BJ (cell line): ENCODE data around the gene KCNA10. TPM values are rescaled to one million over a fixed set of nuclear protein-coding genes. Genes with fewer than 3 reads are reported as not detected.

Experiments
- CTCF ChIA-PET: fragments of 350-600 bp; formaldehyde crosslinking; extraction: SDS; loops from one replicate; lab custom pipeline; 2021; ENCODE audit warnings: antibody characterized with exemption, inconsistent platforms; lab: Yijun Ruan, JAX
- POLR2A ChIA-PET: fragments of 300-600 bp; sonication (Branson Sonifier 250); formaldehyde crosslinking; extraction: SDS; loops from one replicate; lab custom pipeline; 2021; ENCODE audit warnings: antibody characterized with exemption; lab: Charles Lee
- DNase-seq: peaks from one replicate; pipeline ENCODE4 v3.0.0-alpha.2; 2011; ENCODE audit warnings: low read depth
- H3K27me3 ChIP-seq: 2 replicates; pipeline ENCODE4 v1.6.0; 2011; ENCODE audit warnings: low read length; ENCODE audit not compliant: control insufficient read depth, insufficient read depth
- H3K36me3 ChIP-seq: 2 replicates; pipeline ENCODE4 v1.5.1; 2011; ENCODE audit warnings: low read length; ENCODE audit not compliant: control insufficient read depth, insufficient read depth
- H3K4me3 ChIP-seq: 2 replicates; pipeline ENCODE4 v1.5.1; 2011; ENCODE audit warnings: low read depth, mild to moderate bottlenecking, control low read depth, low read length
- polyA plus RNA-seq: library from polyadenylated mRNA; depleted of rRNA; stranded (reverse); fragments of >200 nt; gene quantifications from 2 replicates; pipeline ENCODE4 v1.2.3, GENCODE V29; 2011
- TF ChIP-seq, protein P1 (sequence below): IDR thresholded peaks from 2 replicates; pipeline ENCODE4 v1.5.1; 2011; ENCODE audit warnings: low read depth, mild to moderate bottlenecking, control low read depth, inconsistent platforms, low read length, moderate library complexity; ENCODE audit not compliant: insufficient read depth

KCNA10 gene
- polyA plus RNA-seq, 1 experiment = not detected

GRCh38 chr1:110538075-110538474, 19.1 kb upstream of the KCNA10 start:
- H3K36me3 ChIP-seq = no peaks in the 10 kb centered on the region
- ChIA-PET POLR2A (no interaction called here), CTCF (interaction anchor here (0.7 to 1.5 kb wide), 3 partner anchors 14 to 42 kb away, joined by 3 to 4 read pairs (median 3); no protein-coding TSS in a partner anchor)
- H3K27me3 ChIP-seq = peaks cover 4% of the 10 kb centered on the region
- DNase-seq = no peak
- no peak overlapping the region for H3K4me3 ChIP-seq
- TF ChIP-seq, protein P1, sequence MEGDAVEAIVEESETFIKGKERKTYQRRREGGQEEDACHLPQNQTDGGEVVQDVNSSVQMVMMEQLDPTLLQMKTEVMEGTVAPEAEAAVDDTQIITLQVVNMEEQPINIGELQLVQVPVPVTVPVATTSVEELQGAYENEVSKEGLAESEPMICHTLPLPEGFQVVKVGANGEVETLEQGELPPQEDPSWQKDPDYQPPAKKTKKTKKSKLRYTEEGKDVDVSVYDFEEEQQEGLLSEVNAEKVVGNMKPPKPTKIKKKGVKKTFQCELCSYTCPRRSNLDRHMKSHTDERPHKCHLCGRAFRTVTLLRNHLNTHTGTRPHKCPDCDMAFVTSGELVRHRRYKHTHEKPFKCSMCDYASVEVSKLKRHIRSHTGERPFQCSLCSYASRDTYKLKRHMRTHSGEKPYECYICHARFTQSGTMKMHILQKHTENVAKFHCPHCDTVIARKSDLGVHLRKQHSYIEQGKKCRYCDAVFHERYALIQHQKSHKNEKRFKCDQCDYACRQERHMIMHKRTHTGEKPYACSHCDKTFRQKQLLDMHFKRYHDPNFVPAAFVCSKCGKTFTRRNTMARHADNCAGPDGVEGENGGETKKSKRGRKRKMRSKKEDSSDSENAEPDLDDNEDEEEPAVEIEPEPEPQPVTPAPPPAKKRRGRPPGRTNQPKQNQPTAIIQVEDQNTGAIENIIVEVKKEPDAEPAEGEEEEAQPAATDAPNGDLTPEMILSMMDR = no peak

- DNase-seq = no peak
- no peak overlapping the region for H3K4me3 ChIP-seq
- no peaks in the 10 kb centered on the region for H3K36me3 ChIP-seq
- ChIA-PET CTCF (interaction anchor here (1.6 kb wide), 1 partner anchor 12 kb away, joined by 6 read pairs; no protein-coding TSS in a partner anchor), POLR2A (no interaction called here)
- peaks cover 7% of the 10 kb centered on the region for H3K27me3 ChIP-seq
- TF ChIP-seq, protein P1 = no peak
Observed at GRCh38 chr1:110535985-110536384, 17.0 kb upstream of the KCNA10 start.

GRCh38 chr1:110533230-110533629, 14.3 kb upstream of the KCNA10 start:
- TF ChIP-seq, protein P1 = no peak
- Histone ChIP-seq H3K36me3 (no peaks in the 10 kb centered on the region), H3K27me3 (peaks cover 7% of the 10 kb centered on the region), H3K4me3 (no peak overlapping the region)
- ChIA-PET POLR2A (no interaction called here), CTCF (interaction anchor here (1.2 to 1.5 kb wide), 3 partner anchors 9 to 232 kb away, joined by 3 to 4 read pairs (median 3); no protein-coding TSS in a partner anchor)
- no peak for DNase-seq

DNA sequence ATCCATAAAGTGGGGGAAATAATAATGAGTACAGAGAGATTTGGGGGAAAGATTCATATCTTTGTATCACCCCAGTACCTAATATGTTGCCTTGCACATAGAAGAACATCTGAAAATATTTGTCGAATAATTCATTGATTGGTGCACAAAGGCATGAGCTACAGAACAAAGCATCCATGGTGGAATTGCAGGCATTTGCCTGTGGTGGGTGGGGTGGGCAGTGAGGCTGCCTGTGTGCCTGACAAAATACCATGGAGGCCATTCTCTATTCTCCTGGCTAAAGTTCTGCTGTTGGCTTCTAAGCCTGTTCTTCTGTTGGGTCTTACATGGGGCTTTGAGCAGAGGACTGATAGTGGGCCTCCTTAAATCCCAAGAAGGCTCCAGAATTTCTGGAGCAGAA, 10.0 kb upstream of the KCNA10 start:
- TF ChIP-seq, protein P1 = no peak
- no peaks in the 10 kb centered on the region for H3K36me3 ChIP-seq
- DNase-seq = no peak
- CTCF ChIA-PET = interaction anchor here (1.0 kb wide), 1 partner anchor 237 kb away, joined by 3 read pairs; no protein-coding TSS in a partner anchor
- no peak overlapping the region for H3K4me3 ChIP-seq
- POLR2A ChIA-PET = no interaction called here
- H3K27me3 ChIP-seq = peaks cover 12% of the 10 kb centered on the region

DNA sequence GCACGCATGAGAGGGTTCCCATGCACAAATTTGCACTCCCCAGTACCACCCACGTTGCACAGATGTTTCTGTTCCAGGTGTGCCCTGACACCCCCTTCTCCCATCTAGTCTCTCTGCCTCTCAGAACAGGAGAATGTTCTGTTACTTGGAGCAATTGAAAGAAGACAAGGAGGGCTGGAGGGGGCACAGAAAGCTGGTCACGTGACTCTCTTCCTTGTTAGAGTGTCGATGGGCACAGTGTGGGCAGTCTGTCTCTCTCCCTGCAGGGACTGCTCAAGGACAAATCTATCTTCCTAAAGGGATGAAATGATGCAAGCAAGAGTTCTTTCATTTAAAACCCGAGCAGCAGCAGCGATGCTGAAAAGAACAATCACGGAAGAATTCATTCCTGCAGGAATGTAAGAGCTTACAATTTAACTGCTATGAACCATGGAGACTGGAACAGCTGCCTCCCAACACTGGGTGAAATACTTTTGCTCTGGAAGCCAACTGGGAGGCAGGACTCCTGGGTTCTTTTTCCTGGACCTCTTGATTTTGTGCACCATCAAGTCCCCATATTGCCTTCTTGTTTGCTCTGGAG, 7.3 kb upstream of the KCNA10 start:
- POLR2A ChIA-PET = no interaction called here
- Histone ChIP-seq H3K4me3 (no peak overlapping the region), H3K27me3 (peaks cover 10% of the 10 kb centered on the region), H3K36me3 (no peaks in the 10 kb centered on the region)
- CTCF ChIA-PET = interaction anchor here (1.9 to 4.8 kb wide), 3 partner anchors 13 to 256 kb away, joined by 4 to 31 read pairs (median 14); no protein-coding TSS in a partner anchor
- TF ChIP-seq, protein P1 = no peak
- no peak for DNase-seq
